ENCODE results near the gene NETO2.

DNA sequence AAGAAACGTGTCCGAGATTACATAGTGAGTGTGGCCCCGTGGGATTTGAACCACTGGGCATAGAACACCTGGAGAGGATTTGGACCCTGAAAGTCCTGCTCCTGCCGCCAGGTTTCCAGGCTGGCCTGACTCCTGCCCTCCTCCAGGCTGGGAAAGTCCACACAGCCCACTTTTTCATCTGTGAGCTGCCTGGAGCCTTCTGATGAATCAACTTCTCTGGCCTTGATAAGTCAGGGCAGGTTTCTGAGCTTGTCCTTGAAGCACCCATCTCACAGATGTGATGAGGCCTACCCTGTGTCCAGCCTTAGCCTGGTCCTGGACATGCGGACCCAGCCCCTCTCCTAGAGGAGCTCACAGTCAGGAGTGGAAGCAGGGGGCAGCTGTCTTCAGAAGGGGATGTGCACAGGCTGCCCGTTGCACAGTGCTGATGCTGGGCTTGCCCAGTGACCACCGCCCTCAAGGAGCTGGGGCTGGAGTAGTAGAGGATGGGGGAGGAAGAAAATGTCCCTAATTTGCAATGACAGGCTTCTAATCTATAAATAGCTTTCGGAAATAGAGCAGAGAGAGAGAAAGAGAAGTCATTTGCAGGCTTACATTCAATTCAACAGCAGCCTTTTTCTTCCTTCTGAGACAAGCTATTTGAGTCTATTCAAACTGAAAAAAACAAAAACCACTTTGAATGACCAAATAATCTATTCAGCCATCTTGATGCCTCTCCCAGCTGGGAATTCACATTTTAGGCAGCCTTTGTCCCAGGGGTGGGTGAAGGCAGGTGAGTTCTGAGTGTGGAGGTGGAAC, 96.8 kb downstream of the NETO2 start:
- TF ChIP-seq, protein P1, sequence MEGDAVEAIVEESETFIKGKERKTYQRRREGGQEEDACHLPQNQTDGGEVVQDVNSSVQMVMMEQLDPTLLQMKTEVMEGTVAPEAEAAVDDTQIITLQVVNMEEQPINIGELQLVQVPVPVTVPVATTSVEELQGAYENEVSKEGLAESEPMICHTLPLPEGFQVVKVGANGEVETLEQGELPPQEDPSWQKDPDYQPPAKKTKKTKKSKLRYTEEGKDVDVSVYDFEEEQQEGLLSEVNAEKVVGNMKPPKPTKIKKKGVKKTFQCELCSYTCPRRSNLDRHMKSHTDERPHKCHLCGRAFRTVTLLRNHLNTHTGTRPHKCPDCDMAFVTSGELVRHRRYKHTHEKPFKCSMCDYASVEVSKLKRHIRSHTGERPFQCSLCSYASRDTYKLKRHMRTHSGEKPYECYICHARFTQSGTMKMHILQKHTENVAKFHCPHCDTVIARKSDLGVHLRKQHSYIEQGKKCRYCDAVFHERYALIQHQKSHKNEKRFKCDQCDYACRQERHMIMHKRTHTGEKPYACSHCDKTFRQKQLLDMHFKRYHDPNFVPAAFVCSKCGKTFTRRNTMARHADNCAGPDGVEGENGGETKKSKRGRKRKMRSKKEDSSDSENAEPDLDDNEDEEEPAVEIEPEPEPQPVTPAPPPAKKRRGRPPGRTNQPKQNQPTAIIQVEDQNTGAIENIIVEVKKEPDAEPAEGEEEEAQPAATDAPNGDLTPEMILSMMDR (conservative IDR thresholded peaks at IDR 0.05): no peak
- no peak for TF ChIP-seq ZFX (IDR thresholded peaks at IDR 0.05)
